GM18873 (cell line): ENCODE data around the gene UAP1L1.
"Not testable (repeated sequence)": the region's sequence is repeated elsewhere in the genome, so short reads cannot be mapped to it uniquely, and the experiment has no call there.

Experiments
- ATAC-seq: cut with Tn5 transposase; IDR thresholded peaks from one replicate; pipeline ENCODE4 v1.9.1; 2021; ENCODE audit warnings: mild to moderate bottlenecking, moderate library complexity, moderate number of reproducible peaks; ENCODE audit not compliant: unreplicated experiment, low FRiP score

Gene UAP1L1, protein sequence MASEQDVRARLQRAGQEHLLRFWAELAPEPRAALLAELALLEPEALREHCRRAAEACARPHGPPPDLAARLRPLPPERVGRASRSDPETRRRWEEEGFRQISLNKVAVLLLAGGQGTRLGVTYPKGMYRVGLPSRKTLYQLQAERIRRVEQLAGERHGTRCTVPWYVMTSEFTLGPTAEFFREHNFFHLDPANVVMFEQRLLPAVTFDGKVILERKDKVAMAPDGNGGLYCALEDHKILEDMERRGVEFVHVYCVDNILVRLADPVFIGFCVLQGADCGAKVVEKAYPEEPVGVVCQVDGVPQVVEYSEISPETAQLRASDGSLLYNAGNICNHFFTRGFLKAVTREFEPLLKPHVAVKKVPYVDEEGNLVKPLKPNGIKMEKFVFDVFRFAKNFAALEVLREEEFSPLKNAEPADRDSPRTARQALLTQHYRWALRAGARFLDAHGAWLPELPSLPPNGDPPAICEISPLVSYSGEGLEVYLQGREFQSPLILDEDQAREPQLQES

DNA sequence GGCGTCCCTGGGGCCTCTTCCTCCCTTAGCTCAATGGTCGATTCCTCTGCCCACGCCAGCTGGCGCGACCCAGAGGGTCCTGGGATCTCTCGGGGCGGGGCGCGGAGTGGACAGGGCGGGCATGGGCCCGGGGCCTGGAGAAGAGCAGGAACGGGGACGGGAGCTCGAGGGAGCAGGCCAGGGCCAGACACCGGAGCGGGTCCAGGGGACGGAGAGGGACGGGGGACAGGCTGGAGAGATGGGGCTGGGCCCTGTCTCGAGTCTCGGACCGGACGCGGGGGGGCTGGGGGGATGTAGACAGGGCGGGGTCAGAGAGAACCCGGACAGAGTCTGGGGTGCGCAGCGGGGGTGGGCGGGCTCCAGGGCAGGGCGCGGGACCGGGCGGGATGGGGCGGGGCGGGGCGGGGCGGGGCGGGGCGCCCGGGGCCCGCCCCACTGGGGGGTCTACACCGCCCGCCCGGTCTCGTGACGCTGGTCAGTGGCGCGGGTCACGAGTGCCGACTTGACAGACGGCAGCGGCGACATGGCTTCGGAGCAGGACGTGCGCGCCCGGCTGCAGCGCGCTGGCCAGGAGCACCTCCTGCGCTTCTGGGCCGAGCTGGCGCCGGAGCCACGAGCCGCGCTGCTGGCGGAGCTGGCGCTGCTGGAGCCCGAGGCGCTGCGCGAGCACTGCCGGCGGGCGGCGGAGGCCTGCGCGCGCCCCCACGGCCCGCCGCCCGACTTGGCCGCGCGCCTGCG lies at the start of gene UAP1L1:
TSS of gene UAP1L1 (plus strand) at position 508 of the 738 bp plus-strand sequence. CDS start at position 524, 16 bp downstream.
- no peak for ATAC-seq

DNA sequence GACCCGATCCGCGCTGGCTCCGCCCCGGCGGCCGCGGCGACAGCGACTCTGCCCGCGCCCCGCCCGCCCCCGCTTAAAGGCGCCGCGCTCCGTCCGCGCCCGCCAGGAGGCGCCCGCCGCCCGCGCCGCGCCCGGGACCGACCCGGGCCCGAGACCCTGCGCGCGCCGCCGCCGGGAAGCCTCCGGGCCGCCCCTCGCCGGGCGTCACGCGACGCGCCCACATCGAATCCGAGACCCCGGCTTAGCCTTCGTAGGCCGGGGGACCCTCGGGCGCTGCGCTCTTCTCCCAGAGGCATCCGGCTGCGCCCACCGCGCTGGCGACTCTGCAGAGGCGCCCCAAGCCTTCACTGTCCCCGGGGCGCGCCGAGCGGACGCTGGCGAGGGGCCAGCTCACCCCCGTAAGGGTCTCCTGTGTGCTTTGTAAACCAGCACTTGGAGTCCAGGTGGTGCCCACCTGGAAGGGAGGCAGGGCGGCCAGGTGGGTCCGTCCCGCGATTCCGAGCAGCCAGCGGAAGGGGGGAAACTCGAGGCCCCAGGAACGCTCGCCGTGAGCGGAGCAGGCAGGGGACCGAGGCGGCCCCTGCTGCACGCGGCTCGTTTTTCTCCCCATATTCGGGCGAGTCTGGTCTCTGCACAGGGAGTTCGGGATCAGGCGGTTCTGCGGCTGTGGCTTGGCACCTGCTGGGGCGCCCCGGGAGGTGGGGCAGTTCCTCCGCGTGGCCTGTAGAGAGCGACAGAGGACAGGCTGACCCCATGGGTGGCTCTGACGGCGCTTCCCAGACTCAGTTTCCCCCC lies 48.9 kb upstream of the UAP1L1 start:
- ATAC-seq = no peak

DNA sequence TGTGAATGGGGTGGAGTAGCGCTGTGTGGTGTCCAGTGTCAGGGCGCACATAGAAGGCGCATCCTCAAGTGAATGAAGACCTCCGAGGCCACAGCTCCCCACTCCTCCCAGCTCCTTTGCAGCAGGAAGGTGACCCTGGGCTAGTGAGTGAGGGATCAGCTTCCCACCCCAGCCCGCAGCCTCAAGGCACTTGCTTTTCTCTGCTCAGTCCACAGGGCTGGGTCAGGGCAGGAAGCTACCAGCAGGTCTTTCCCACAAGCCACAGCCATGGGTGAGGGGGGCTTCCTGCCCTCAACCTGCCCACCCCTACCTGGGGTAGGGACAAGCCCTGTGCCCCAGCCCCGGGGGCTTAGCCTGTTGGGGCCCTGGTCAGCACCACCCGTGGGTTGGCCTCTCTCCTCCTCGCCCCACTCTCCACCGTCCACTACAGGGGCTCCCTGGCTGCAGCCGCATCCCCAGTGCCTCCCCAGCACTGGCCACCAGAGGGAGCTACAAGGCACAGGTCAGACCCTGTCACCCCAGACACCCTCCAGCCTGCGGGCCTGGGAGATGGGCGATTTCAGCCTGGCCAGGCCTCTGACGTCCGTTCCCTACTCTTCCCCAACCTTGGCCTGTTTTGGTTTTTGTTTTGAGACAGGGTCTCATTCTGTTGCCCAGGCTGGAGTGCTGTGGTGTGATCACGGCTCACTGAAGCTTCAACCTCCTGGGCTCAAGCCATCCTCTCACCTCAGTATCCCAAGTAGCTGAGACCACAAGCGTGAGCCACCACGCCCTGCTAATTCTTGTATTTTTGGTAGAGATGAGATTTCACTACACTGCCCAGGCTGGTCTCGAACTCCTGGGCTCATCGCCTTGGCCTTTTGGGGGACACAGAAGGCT lies 48.0 kb upstream of the UAP1L1 start:
- no peak for ATAC-seq

DNA sequence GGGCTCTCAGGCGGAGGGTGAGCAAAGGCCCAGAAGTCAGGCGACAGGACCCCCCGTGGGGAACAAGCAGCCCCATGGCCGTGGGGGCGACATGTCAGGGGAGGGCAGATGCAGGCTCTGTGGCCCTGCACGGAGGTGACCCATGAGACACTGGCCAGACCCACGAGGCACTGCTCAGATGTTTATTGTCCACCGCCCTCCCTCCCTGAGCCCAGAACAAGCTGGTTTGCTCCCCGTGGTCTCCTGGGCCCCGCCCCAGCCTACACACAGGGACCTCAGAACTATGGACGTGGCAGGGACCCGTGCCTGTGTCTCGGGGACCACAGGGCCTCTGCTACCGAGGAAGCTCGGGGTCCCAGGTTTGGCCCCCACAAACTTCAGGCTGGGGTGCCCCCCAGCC lies 47.3 kb upstream of the UAP1L1 start:
- no peak for ATAC-seq

DNA sequence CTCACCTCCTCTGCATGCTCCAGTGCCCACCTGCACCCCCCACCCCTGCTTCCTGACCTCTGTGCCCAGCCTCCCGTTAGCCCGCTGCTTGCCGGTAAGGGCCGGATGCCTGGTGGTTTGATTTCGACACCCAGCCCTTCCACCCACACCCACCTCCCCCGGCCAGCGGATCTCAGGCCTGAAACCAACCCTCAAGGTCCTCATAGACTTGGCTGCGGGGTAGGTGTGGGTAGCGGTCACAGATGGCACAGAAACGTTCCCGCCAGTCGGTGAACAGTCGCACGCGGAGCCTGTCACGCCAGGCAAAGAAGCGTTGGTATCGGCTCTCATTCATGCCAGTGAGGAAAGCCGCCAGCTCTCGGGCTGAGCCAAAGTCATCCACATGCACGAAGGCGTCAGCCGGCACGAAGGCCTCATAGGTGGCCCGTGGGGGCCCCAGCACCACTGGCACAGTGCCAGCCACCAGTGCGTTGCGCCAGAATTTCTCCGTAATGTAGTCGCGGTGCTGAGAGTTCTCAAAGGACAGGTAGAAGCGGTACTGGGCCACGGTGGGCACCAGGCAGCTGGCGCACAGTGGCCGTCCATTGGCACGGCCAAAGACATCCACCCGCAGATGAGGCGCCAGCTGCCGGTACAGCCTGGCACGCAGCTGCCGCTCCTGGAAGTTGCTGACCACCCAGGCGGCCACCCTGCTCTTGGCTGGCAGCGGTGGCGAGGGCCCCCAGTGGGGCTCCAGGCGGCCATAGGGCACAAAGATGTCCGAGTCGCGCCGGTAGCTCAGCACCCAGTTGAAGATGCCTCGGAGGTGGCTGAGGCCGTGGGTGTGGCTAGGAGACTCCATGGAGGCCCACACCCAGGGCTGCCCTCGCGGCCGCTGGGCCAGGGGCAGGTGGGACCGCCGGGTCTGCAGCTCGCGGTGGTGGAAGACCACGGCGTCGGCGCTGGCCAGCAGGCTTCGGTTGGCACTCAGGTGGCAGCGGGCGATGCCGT lies 46.5 kb upstream of the UAP1L1 start:
- ATAC-seq = no peak

DNA sequence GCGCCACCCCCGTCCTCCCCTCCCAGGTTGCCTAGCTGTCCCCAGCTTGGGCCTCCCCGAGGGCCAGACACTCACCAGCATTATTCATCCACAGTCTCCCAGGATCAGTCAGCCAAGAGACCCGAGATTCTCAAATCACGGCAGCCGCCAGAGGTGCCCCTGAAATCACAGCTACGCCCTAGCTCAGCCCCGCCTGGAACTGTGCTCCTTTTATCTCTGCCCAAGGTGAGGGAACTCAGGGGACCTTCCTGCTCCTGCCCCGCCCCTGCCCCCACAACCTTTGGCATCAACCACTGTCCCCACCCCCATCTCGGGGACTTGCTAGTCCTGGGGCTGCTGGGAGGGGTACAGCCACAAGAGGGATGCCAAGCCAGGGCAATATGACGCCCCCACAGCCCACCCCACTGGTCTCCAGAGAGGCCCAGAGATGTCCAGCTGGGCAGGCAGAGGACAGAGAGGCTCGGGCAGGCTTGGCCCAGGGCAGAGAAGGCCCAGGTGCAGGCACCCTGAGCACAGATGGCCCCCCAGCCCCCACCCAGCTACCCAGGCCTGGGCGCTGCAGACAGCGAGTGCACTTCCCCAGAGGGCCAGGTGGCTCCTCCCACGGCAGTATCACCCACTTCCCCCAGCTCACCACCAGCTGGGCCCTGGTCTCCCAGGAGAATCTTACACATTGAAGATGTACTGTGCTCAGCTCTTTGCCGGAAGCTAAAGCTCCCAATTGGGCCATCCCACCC lies 45.2 kb upstream of the UAP1L1 start, which contains the start of gene FUT7:
TSS of gene FUT7 (minus strand) at position 185 of the 737 bp plus-strand sequence. CDS start at position 88, 97 bp downstream.
- no peak for ATAC-seq

DNA sequence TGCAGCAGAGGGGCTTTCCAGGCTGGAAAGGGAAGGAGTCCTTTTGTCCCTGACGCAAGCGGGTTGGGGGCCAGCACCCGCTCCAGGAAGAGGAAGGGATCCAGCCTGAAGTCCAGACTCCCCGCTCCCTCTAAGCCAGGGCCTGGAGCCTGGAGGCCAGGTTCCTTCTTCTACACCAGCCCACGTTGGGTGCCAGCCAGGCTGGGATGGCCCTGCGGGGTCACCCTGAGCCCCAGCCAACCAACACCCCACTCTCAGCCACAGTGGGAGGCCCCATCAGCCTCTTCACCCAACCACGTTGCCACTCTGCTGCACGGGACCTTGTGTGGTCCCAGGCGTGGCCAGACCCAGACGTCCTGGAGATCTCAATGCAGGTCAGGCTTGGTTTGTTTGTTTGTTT lies 44.5 kb upstream of the UAP1L1 start:
- ATAC-seq = no peak

DNA sequence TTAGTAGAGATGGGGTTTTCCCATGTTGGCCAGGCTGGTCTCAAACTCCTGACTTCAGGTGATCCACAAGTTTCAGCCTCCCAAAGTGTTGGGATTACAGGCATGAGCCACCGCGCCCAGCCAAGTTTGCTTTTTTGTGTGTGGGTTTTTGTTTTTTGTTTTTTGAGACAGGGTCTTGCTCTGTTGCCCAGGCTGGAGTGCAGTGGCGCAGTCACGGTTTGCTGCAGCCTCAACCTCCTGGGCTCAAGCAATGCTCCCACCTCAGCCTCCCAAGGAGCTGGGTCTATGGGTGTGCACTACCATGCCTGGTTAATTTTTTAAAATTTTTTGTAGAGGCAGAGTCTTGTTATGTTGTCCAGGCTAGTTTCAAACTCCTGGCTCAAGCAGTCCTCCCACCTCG lies 43.8 kb upstream of the UAP1L1 start:
- not testable (repeated sequence) for ATAC-seq

DNA sequence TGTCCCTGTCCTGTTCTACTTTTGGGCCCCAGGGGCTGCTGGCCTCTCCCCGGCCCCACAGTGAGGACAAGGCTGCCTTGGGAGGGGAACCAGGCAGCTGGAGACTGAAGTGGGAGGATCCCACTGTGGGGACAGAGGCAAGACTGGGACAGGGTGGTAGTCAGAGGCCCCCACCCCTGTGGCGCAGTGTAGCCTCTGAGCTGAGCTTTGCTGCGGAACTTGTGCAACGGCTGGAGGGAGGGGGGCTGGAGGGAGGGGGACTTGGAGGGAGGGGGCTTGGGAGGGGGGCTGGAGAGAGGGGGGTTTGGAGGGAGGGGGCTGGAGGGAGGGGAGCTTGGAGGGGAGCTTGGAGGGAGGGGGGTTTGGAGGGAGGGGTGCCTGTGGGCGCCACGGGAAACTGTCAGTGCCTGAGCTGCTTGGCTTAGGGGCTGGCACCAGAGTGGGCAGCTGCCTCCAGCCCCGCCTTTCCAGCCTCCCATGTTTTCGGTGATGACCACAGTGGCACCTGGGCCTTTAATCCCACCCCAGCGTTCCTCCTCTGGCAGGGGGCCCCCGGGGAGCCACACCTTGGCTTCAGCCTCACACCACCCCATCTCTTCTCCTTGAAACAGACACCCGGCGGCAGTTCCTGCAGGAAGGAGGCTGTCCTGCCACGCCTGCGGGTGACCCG lies 43.1 kb upstream of the UAP1L1 start:
- ATAC-seq = no peak

DNA sequence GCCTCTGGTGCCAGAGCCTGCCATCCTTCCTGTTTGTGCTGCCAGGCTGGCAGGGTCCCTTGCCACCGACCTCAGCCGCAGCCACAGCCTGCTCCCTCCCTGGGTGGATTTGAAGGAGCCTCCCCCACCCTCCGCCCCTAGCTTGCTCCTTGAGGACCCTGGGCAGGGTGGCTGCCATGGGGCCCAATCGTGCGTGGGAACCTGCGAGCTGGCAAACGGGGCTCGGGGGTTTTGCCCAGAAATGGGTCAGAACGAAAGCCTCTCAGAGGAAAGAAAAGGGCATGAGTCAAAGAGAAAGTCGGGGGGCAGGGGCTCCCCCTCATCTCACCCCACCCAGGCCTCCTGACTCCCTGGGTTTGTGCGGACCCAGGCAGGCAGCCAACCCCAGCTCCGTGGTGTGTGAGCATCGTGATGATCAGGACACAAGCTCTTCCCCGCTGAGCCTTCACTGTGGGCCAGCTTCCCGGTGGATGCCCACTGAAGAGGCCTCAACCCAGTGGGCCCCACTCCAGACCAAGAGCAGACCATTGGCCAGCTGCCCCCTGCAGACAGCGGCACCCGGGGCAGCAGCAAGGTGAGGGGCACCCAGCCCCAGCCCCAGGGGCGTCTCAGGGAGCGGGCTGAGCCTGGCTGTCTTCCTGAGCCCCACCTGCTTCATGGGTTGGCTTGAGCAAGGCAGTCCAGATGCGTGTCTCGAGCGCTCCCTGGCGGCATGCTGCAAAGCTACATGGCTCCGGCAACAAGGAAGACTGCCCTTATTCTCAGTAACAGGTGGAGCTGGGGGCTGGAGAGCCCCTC lies 42.4 kb upstream of the UAP1L1 start:
- ATAC-seq = peak; percentile 48

DNA sequence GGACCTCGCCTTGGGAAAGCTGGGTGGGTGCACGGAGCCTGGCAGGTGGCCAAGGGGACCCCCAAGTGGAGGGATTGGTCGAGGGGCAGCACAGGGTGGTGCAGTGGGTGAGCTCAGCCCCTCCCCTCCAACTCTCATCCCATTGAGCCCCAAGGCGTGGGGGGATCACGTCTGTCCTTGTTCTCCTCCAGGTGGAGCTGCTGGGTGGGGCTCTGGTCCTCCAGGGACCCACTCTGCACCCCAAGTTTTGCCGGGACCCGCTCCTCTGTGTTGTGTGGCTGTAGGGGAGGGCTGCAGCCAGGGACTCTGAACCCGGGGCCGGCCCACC lies 41.8 kb upstream of the UAP1L1 start:
- no peak for ATAC-seq

DNA sequence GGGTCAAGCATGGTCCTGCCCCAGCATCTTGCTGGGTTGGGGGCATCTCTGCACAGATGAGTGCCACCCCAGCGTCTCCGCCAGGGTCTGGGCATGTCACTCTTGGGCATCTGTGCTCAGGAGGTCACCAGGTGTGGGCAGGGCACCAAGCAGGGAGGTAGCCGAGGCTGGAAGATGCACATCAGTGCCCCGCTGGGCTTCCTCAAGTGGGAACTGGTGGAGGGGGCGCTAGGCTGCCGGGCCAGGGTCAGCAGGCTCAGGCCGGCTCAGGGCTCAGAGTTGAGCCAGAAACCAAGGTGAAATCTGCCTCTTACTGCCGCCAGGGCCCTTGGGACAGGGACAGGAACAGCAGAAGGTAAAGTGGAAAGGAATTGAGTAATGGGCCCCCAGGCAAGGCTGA lies 41.4 kb upstream of the UAP1L1 start:
- ATAC-seq = no peak

DNA sequence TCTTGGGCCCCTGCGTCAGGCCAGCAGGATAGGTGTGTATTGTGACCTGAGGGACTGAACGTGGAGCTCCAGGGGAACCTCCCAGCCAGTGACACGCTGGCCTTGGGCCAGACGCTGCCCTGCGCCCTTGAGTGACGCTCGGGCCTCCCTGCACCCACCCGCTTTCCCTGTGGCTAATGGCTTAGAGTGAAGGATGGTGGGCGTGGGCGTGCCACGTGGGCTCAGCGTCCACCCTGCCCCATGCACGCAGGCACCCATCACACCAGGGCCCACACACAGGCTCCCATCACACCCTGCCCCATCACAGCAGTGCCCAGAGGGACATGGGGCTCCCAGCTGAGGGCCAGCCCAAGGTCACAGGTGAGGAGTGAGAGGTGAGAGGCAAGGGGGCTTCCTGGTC lies 40.3 kb upstream of the UAP1L1 start:
- no peak for ATAC-seq

DNA sequence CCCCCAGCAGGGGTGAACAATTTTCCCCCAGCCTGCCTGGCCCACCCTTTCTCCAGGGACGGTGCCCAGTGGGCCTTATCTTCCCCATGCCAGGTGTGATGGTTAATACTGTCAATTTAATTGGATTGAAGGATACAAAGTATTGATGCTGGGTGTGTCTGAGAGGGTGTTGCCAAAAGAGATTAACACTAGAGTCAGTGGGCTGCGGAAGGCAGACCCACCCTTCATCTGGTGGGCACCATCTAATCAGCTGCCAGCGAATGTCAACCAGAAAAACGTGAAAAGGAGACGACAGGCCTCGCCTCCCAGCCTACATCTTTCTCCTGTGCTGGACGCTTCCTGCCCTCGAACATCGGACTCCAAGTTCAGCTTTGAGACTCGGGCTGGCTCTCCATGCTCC lies 39.8 kb upstream of the UAP1L1 start:
- no peak for ATAC-seq

DNA sequence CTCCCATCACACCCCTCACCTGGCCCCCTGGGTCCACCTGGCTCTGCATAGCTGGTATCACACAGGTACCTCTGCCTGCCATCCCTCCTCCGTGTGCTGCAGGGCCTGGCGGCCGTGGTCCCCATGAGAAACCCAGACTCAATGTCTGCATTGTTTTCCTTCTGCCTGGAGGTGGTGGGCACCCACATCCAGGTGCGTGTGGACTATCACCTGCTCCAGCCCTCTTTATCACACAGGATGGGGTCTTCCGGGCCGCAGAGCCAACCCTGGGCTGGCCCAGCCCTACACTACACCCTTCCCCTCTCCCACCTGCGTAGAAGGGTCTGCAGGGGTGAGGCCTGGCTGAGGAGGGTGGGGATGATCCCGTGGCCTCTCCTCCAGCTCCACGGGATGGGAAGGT lies 38.4 kb upstream of the UAP1L1 start:
- no peak for ATAC-seq

DNA sequence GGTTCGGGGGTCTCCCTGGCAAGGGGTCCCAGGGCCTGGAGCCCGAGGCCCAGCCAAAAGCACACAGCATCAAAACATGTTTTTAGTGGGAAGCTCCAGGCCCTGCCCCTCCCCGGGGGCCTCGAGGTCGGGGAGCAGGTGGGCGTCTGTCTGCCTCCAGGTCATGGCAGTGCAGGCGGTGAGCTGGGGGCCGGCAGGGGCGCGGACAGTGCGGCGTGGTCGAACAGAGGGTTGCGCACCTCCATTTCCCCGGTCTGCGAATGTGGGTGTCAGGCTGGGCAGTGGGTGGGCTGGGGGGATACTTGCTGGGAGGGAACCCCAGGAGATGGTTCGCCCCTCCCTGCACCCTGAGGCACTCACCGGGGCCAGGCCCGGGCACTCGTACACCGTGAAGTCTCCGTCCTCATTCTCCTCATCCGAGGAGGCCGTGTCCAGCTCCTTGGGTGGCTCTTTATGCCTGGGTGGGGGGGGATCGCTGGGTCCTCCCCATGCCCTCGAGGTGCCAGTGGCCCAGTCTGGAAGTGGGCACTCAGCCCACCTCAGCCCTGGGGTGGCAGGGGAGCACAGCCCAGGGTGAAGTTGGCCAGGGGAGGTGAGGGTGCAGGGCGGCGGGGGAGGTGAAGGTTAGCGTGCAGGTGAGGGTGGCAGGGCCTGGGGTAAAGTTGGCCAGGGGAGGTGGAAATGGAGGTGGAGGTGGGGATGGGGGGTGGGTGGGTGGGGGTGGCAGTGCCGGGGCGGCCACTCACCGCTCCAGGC lies 37.5 kb upstream of the UAP1L1 start:
- ATAC-seq = no peak
